ENCODE results near the gene PROX2.

Gene PROX2

GRCh38 chr14:74909501-74909900 is 33.6 kb upstream of the PROX2 start:
- no peaks in the 10 kb centered on the region for H3K36me3 ChIP-seq (ENCODE audit: insufficient read depth, low read length)
- H3K27ac ChIP-seq (ENCODE audit: low read depth, low read length): no peak overlapping the region
- H3K27me3 ChIP-seq (ENCODE audit: insufficient read depth, low read length): no peaks in the 10 kb centered on the region
- peaks cover 8% of the 10 kb centered on the region for H3K4me1 ChIP-seq (ENCODE audit: control insufficient read depth, insufficient read depth, low read length, unreplicated experiment)
- H2AFZ ChIP-seq (ENCODE audit: low read length, unreplicated experiment): no peak overlapping the region
- no peaks in the 10 kb centered on the region for H3K79me2 ChIP-seq (ENCODE audit: control insufficient read depth, insufficient read depth, low read length, unreplicated experiment)
- no peak overlapping the region for H3K4me3 ChIP-seq (ENCODE audit: low read depth, low read length)

GRCh38 chr14:74908861-74909341 is 33.0 kb upstream of the PROX2 start:
- H3K79me2 ChIP-seq (ENCODE audit: control insufficient read depth, insufficient read depth, low read length, unreplicated experiment): no peaks in the 10 kb centered on the region
- no peak overlapping the region for H3K27ac ChIP-seq (ENCODE audit: low read depth, low read length)
- peaks cover 5% of the 10 kb centered on the region for H3K4me1 ChIP-seq (ENCODE audit: control insufficient read depth, insufficient read depth, low read length, unreplicated experiment)
- no peak overlapping the region for H3K4me3 ChIP-seq (ENCODE audit: low read depth, low read length)
- no peaks in the 10 kb centered on the region for H3K36me3 ChIP-seq (ENCODE audit: insufficient read depth, low read length)
- no peak overlapping the region for H2AFZ ChIP-seq (ENCODE audit: low read length, unreplicated experiment)
- no peaks in the 10 kb centered on the region for H3K27me3 ChIP-seq (ENCODE audit: insufficient read depth, low read length)

- Histone ChIP-seq H3K27ac (ENCODE audit: low read depth, low read length) (no peak overlapping the region), H3K27me3 (ENCODE audit: insufficient read depth, low read length) (no peaks in the 10 kb centered on the region), H3K4me1 (ENCODE audit: control insufficient read depth, insufficient read depth, low read length, unreplicated experiment) (peaks cover 5% of the 10 kb centered on the region), H3K79me2 (ENCODE audit: control insufficient read depth, insufficient read depth, low read length, unreplicated experiment) (no peaks in the 10 kb centered on the region), H3K4me3 (ENCODE audit: low read depth, low read length) (no peak overlapping the region), H3K36me3 (ENCODE audit: insufficient read depth, low read length) (peaks cover 6% of the 10 kb centered on the region; the same call in 1 of the 2 replicates), H2AFZ (ENCODE audit: low read length, unreplicated experiment) (no peak overlapping the region)
Measured at GRCh38 chr14:74907744-74908143, 31.8 kb upstream of the PROX2 start.

- Histone ChIP-seq H3K27ac (ENCODE audit: low read depth, low read length) (no peak overlapping the region), H3K36me3 (ENCODE audit: insufficient read depth, low read length) (peaks cover 7% of the 10 kb centered on the region; the same call in 1 of the 2 replicates), H3K79me2 (ENCODE audit: control insufficient read depth, insufficient read depth, low read length, unreplicated experiment) (no peaks in the 10 kb centered on the region), H3K4me1 (ENCODE audit: control insufficient read depth, insufficient read depth, low read length, unreplicated experiment) (peaks cover 5% of the 10 kb centered on the region), H3K4me3 (ENCODE audit: low read depth, low read length) (no peak overlapping the region), H2AFZ (ENCODE audit: low read length, unreplicated experiment) (no peak overlapping the region), H3K27me3 (ENCODE audit: insufficient read depth, low read length) (no peaks in the 10 kb centered on the region)
Measured at GRCh38 chr14:74906925-74907521, 31.1 kb upstream of the PROX2 start.

GRCh38 chr14:74905595-74906142 is 29.7 kb upstream of the PROX2 start:
- no peak overlapping the region for H3K4me3 ChIP-seq (ENCODE audit: low read depth, low read length)
- H3K4me1 ChIP-seq (ENCODE audit: control insufficient read depth, insufficient read depth, low read length, unreplicated experiment): peaks cover 5% of the 10 kb centered on the region
- no peak overlapping the region for H3K27ac ChIP-seq (ENCODE audit: low read depth, low read length)
- H3K36me3 ChIP-seq (ENCODE audit: insufficient read depth, low read length): peaks cover 20% of the 10 kb centered on the region
- H3K27me3 ChIP-seq (ENCODE audit: insufficient read depth, low read length): no peaks in the 10 kb centered on the region
- no peak overlapping the region for H2AFZ ChIP-seq (ENCODE audit: low read length, unreplicated experiment)
- H3K79me2 ChIP-seq (ENCODE audit: control insufficient read depth, insufficient read depth, low read length, unreplicated experiment): no peaks in the 10 kb centered on the region

- Histone ChIP-seq H3K79me2 (ENCODE audit: control insufficient read depth, insufficient read depth, low read length, unreplicated experiment) (no peaks in the 10 kb centered on the region), H3K27ac (ENCODE audit: low read depth, low read length) (no peak overlapping the region), H3K27me3 (ENCODE audit: insufficient read depth, low read length) (no peaks in the 10 kb centered on the region), H2AFZ (ENCODE audit: low read length, unreplicated experiment) (no peak overlapping the region), H3K4me1 (ENCODE audit: control insufficient read depth, insufficient read depth, low read length, unreplicated experiment) (peaks cover 5% of the 10 kb centered on the region), H3K36me3 (ENCODE audit: insufficient read depth, low read length) (peaks cover 28% of the 10 kb centered on the region), H3K4me3 (ENCODE audit: low read depth, low read length) (no peak overlapping the region)
Measured at GRCh38 chr14:74904635-74905503, 28.9 kb upstream of the PROX2 start.

GRCh38 chr14:74902941-74903705 is 27.2 kb upstream of the PROX2 start:
- peaks cover 44% of the 10 kb centered on the region for H3K36me3 ChIP-seq (ENCODE audit: insufficient read depth, low read length)
- no peaks in the 10 kb centered on the region for H3K4me1 ChIP-seq (ENCODE audit: control insufficient read depth, insufficient read depth, low read length, unreplicated experiment)
- H3K79me2 ChIP-seq (ENCODE audit: control insufficient read depth, insufficient read depth, low read length, unreplicated experiment): no peaks in the 10 kb centered on the region
- no peak overlapping the region for H2AFZ ChIP-seq (ENCODE audit: low read length, unreplicated experiment)
- H3K27me3 ChIP-seq (ENCODE audit: insufficient read depth, low read length): no peaks in the 10 kb centered on the region
- H3K27ac ChIP-seq (ENCODE audit: low read depth, low read length): no peak overlapping the region
- no peak overlapping the region for H3K4me3 ChIP-seq (ENCODE audit: low read depth, low read length)

GRCh38 chr14:74898694-74899093 is 22.7 kb upstream of the PROX2 start:
- peaks cover 76% of the 10 kb centered on the region for H3K36me3 ChIP-seq (ENCODE audit: insufficient read depth, low read length)
- no peak overlapping the region for H2AFZ ChIP-seq (ENCODE audit: low read length, unreplicated experiment)
- no peaks in the 10 kb centered on the region for H3K4me1 ChIP-seq (ENCODE audit: control insufficient read depth, insufficient read depth, low read length, unreplicated experiment)
- no peak overlapping the region for H3K4me3 ChIP-seq (ENCODE audit: low read depth, low read length)
- H3K27me3 ChIP-seq (ENCODE audit: insufficient read depth, low read length): no peaks in the 10 kb centered on the region
- H3K79me2 ChIP-seq (ENCODE audit: control insufficient read depth, insufficient read depth, low read length, unreplicated experiment): peaks cover 4% of the 10 kb centered on the region
- no peak overlapping the region for H3K27ac ChIP-seq (ENCODE audit: low read depth, low read length)

GRCh38 chr14:74898083-74898482 is 22.1 kb upstream of the PROX2 start:
- peaks cover 79% of the 10 kb centered on the region for H3K36me3 ChIP-seq (ENCODE audit: insufficient read depth, low read length)

GRCh38 chr14:74897642-74898041 is 21.7 kb upstream of the PROX2 start:
- Histone ChIP-seq H3K36me3 (ENCODE audit: insufficient read depth, low read length) (peaks cover 79% of the 10 kb centered on the region), H3K4me1 (ENCODE audit: control insufficient read depth, insufficient read depth, low read length, unreplicated experiment) (no peaks in the 10 kb centered on the region)

More at GRCh38 chr14:74898083-74898482, 22.1 kb upstream of the PROX2 start:
- H3K4me1 ChIP-seq (ENCODE audit: control insufficient read depth, insufficient read depth, low read length, unreplicated experiment): no peaks in the 10 kb centered on the region
- no peaks in the 10 kb centered on the region for H3K27me3 ChIP-seq (ENCODE audit: insufficient read depth, low read length)
- H3K27ac ChIP-seq (ENCODE audit: low read depth, low read length): no peak overlapping the region
- H3K79me2 ChIP-seq (ENCODE audit: control insufficient read depth, insufficient read depth, low read length, unreplicated experiment): peaks cover 9% of the 10 kb centered on the region
- H3K4me3 ChIP-seq (ENCODE audit: low read depth, low read length): no peak overlapping the region
- H2AFZ ChIP-seq (ENCODE audit: low read length, unreplicated experiment): no peak overlapping the region

More at GRCh38 chr14:74897642-74898041, 21.7 kb upstream of the PROX2 start:
- H2AFZ ChIP-seq (ENCODE audit: low read length, unreplicated experiment): no peak overlapping the region
- no peaks in the 10 kb centered on the region for H3K27me3 ChIP-seq (ENCODE audit: insufficient read depth, low read length)
- peaks cover 14% of the 10 kb centered on the region for H3K79me2 ChIP-seq (ENCODE audit: control insufficient read depth, insufficient read depth, low read length, unreplicated experiment)
- H3K4me3 ChIP-seq (ENCODE audit: low read depth, low read length): no peak overlapping the region
- H3K27ac ChIP-seq (ENCODE audit: low read depth, low read length): no peak overlapping the region
